H1 (cell line): ENCODE data around the gene KLK4. TPM values are rescaled to one million over a fixed set of nuclear protein-coding genes. Genes with fewer than 3 reads are reported as not detected.

Experiments used
- CBX5 ChIP-seq: fragments of 300-800, 300-1000 bp; sonication (generic); IDR thresholded peaks from 2 replicates; pipeline ENCODE4 v1.7.1; 2016; ENCODE audit warnings: antibody characterized with exemption, low read length, low read depth
- CREB1 ChIP-seq: IDR thresholded peaks from 2 replicates; pipeline ENCODE4 v1.6.1; 2012; ENCODE audit warnings: inconsistent platforms
- EGR1 ChIP-seq: IDR thresholded peaks from 2 replicates; pipeline ENCODE4 v1.6.1; 2011; ENCODE audit warnings: low read depth, low read length, borderline replicate concordance
- EZH2 ChIP-seq: fragments of 200-600 bp; sonication (generic); IDR thresholded peaks from 2 replicates; pipeline ENCODE4 v1.7.1; 2012; ENCODE audit warnings: low read depth, mild to moderate bottlenecking, moderate library complexity, low read length, inconsistent platforms; ENCODE audit not compliant: severe bottlenecking
- FOSL1 ChIP-seq: IDR thresholded peaks from 2 replicates; pipeline ENCODE4 v1.6.1; 2011; ENCODE audit warnings: mild to moderate bottlenecking, low read depth, low read length, moderate library complexity; ENCODE audit not compliant: insufficient read depth
- JUN ChIP-seq: IDR thresholded peaks from 2 replicates; pipeline ENCODE4 v1.6.1; 2011; ENCODE audit warnings: low read depth, mild to moderate bottlenecking, improper control_type of control experiment, low read length
- RBBP5 ChIP-seq: IDR thresholded peaks from 2 replicates; pipeline ENCODE4 v1.7.1; 2012; ENCODE audit warnings: low read depth, mild to moderate bottlenecking, inconsistent platforms, low read length, moderate library complexity, borderline replicate concordance
- RFX5 ChIP-seq: IDR thresholded peaks from 2 replicates; pipeline ENCODE4 v1.6.1; 2011; ENCODE audit warnings: low read depth, low read length, improper control_type of control experiment, borderline replicate concordance
- SAP30 ChIP-seq: fragments of 300-600 bp; sonication (generic); IDR thresholded peaks from 2 replicates; pipeline ENCODE4 v1.7.1; 2012; ENCODE audit warnings: low read length, moderate library complexity, mild to moderate bottlenecking, inconsistent platforms; ENCODE audit not compliant: insufficient read depth, insufficient replicate concordance
- TAF7 ChIP-seq: optimal IDR thresholded peaks from 2 replicates; pipeline ENCODE3; 2011; ENCODE audit warnings: low read depth, mild to moderate bottlenecking, inconsistent platforms, low read length, moderate library complexity, borderline replicate concordance
- polyA plus RNA-seq, 7 experiments: library from polyadenylated mRNA; depleted of rRNA in 3 of 7; stranded (reverse) in 5 of 7; unstranded in 2 of 7; fragments of >200 nt in 5 of 7; fragments of 200-250 nt in 2 of 7; gene quantifications; 1 replicate in 5 of 7; 2 replicates in 1 of 7; 4 replicates in 1 of 7; pipeline versions ENCODE4 v1.2.1 to v1.2.3, GENCODE V29; 2011 to 2013; ENCODE audit warnings: missing spikeins in 2 of 7, mixed read lengths in 2 of 7
- total RNA-seq: library from RNA; stranded (reverse); fragmentation: NEBNext Ultra II Directional; extraction: Animal tissue kit (Norgen Biotek cat#: 25700); gene quantifications from 2 replicates; pipeline ENCODE4 v1.2.1, GENCODE V29; 2021
- TF ChIP-seq, protein P1 (sequence below): fragments of 300-600 bp; sonication (generic); IDR thresholded peaks from 2 replicates; pipeline ENCODE4 v1.7.1; 2012; ENCODE audit warnings: low read length, moderate library complexity, mild to moderate bottlenecking, inconsistent platforms; ENCODE audit not compliant: insufficient replicate concordance

Gene KLK4
- total and polyA plus RNA-seq, 2 of the 8 experiments (the other 6 are each of a cell fraction or from before 2014, with no cell fraction given), result 0.44 TPM; not detected in 1

DNA sequence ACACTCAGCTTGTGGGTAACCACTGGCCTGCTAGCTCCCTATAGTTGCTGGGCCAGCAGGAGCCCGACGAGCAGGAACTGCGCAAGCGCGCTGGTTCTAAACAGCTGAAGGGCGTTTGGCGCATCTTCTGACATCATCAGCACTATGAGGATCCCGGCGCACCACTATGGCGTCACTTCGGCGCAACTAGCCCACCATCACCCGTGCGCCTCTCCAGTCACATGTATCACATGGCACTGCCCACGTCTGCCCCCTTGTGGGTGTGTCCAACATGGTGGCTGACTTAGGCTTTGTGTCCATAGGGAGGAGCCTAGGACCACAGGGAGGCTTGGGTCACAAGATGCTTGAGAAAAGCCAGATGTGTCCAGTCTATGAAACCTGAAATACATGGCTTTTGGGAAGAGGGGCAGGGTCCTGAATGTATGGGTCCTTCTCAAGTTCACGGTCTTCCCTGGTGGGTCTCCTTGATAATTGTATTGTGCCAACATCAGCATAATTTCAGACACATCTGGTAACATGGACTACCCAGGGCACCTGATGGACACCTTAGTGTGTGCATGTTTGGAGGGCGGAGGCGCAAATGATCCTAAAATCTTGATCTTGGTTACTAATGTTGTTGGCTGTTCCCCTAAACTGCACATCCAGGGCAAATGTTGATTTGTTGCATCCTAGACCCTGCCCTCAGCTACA is 18.0 kb downstream of the KLK4 start (continued):
- TF ChIP-seq SAP30 (no peak), EZH2 (no peak), TAF7 (no peak), EGR1 (no peak), JUN (no peak), RBBP5 (no peak), CBX5 (no peak), RFX5 (no peak), CREB1 (peak; percentile 89), FOSL1 (no peak)
- TF ChIP-seq, protein P1, sequence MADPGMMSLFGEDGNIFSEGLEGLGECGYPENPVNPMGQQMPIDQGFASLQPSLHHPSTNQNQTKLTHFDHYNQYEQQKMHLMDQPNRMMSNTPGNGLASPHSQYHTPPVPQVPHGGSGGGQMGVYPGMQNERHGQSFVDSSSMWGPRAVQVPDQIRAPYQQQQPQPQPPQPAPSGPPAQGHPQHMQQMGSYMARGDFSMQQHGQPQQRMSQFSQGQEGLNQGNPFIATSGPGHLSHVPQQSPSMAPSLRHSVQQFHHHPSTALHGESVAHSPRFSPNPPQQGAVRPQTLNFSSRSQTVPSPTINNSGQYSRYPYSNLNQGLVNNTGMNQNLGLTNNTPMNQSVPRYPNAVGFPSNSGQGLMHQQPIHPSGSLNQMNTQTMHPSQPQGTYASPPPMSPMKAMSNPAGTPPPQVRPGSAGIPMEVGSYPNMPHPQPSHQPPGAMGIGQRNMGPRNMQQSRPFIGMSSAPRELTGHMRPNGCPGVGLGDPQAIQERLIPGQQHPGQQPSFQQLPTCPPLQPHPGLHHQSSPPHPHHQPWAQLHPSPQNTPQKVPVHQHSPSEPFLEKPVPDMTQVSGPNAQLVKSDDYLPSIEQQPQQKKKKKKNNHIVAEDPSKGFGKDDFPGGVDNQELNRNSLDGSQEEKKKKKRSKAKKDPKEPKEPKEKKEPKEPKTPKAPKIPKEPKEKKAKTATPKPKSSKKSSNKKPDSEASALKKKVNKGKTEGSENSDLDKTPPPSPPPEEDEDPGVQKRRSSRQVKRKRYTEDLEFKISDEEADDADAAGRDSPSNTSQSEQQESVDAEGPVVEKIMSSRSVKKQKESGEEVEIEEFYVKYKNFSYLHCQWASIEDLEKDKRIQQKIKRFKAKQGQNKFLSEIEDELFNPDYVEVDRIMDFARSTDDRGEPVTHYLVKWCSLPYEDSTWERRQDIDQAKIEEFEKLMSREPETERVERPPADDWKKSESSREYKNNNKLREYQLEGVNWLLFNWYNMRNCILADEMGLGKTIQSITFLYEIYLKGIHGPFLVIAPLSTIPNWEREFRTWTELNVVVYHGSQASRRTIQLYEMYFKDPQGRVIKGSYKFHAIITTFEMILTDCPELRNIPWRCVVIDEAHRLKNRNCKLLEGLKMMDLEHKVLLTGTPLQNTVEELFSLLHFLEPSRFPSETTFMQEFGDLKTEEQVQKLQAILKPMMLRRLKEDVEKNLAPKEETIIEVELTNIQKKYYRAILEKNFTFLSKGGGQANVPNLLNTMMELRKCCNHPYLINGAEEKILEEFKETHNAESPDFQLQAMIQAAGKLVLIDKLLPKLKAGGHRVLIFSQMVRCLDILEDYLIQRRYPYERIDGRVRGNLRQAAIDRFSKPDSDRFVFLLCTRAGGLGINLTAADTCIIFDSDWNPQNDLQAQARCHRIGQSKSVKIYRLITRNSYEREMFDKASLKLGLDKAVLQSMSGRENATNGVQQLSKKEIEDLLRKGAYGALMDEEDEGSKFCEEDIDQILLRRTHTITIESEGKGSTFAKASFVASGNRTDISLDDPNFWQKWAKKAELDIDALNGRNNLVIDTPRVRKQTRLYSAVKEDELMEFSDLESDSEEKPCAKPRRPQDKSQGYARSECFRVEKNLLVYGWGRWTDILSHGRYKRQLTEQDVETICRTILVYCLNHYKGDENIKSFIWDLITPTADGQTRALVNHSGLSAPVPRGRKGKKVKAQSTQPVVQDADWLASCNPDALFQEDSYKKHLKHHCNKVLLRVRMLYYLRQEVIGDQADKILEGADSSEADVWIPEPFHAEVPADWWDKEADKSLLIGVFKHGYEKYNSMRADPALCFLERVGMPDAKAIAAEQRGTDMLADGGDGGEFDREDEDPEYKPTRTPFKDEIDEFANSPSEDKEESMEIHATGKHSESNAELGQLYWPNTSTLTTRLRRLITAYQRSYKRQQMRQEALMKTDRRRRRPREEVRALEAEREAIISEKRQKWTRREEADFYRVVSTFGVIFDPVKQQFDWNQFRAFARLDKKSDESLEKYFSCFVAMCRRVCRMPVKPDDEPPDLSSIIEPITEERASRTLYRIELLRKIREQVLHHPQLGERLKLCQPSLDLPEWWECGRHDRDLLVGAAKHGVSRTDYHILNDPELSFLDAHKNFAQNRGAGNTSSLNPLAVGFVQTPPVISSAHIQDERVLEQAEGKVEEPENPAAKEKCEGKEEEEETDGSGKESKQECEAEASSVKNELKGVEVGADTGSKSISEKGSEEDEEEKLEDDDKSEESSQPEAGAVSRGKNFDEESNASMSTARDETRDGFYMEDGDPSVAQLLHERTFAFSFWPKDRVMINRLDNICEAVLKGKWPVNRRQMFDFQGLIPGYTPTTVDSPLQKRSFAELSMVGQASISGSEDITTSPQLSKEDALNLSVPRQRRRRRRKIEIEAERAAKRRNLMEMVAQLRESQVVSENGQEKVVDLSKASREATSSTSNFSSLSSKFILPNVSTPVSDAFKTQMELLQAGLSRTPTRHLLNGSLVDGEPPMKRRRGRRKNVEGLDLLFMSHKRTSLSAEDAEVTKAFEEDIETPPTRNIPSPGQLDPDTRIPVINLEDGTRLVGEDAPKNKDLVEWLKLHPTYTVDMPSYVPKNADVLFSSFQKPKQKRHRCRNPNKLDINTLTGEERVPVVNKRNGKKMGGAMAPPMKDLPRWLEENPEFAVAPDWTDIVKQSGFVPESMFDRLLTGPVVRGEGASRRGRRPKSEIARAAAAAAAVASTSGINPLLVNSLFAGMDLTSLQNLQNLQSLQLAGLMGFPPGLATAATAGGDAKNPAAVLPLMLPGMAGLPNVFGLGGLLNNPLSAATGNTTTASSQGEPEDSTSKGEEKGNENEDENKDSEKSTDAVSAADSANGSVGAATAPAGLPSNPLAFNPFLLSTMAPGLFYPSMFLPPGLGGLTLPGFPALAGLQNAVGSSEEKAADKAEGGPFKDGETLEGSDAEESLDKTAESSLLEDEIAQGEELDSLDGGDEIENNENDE, result no peak
